ENCODE data around the gene NRIP1.

NRIP1 gene

GRCh38 chr21:14916676-14917141, 148.1 kb downstream of the NRIP1 start:
- DNase-seq (ENCODE audit: low read depth), result no peak

GRCh38 chr21:14913638-14914037, 151.2 kb downstream of the NRIP1 start:
- DNase-seq (ENCODE audit: low read depth), result no peak

GRCh38 chr21:14911351-14911750, 153.4 kb downstream of the NRIP1 start:
- no peak for DNase-seq (ENCODE audit: low read depth)
